RPMI8226 (cell line): ENCODE results near the gene MMD2.
"Not testable (repeated sequence)": the region's sequence is repeated elsewhere in the genome, so short reads cannot be mapped to it uniquely, and the experiment has no call there.

Experiments
- DNase-seq: peaks from one replicate; pipeline ENCODE4 v3.0.0-alpha.2; 2015

Gene MMD2, protein sequence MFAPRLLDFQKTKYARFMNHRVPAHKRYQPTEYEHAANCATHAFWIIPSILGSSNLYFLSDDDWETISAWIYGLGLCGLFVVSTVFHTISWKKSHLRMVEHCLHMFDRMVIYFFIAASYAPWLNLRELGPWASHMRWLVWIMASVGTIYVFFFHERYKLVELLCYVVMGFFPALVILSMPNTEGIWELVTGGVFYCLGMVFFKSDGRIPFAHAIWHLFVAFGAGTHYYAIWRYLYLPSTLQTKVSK

DNA sequence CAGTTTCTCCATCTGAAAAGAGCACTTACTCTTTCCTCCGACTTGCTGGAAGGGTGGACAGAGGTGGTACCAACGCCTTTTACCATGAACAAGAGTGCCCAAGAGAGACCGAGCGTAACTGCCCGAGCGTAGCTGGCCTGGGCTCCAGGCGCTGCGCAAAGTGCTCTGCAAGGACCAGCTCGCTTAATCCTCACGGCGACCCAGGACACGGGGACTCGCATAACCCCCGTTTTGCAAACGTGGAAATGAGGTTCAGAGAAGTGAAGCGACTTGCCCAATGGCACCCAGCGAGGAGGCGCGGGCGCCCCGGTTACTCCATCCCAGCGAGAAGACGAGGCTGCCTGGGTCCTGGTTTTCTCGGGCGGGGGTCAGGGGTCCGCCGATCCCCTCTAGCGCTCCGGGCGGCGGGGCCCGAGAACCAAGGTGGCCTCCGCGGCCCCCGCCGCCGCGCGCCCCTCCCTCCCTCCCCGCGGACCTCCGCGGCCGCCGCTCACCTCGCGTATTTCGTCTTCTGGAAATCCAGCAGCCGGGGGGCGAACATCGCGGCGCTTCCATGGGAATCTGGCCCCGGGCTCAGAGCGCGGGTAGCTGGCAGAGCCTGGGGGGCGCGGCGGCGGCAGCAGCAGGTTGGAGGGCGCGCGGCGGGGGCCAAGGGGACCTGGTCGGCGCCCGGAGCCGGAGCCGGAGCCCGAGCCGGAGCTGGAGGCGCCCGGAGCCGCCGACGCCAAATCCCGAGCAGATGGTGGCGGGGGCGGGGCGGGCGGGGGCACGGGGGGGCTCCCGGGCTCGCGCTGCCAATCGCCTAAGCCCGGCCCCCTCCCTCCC is at the start of gene MMD2:
TSS of gene MMD2 (minus strand) at position 711 of the 825 bp plus-strand sequence. CDS start at position 541, 170 bp downstream.
- no peak for DNase-seq

DNA sequence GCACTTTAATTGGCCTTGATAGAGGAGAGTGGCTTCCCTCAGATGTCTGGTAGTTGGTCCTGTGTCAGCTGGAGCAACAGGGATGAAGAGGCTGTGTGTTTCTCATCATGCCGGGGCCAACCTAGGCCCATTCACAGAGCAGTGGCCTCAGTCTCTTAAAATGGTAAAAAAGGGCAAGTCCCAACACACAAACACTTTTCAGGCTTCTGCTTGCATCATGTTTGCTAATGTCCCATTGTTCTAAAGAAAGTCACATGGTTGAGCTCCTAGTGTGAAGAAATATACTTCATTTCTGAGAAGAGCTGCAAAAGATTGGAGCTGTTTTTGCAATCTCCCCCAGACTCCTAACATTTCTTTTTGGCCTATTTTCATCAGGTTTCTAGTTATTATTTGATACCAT is 46.1 kb upstream of the MMD2 start:
- DNase-seq: no peak

DNA sequence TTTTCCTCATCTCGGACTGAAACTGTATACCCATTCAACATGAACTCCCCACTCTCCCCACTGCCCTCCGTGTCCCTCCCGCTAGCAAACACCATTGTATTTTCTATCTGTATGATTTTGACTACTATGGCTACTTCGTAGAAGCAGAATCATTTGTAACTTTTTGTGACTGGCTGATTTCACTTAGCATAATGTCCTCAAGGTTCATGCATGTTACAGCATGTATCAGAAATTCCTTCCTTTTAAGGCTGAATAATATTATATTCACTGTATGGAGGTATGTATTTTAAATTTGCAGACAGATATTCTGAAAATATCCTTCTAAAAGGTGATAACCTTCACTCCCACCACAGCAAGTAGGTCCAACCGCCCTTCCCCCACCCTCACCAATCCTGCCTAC is 42.9 kb upstream of the MMD2 start:
- DNase-seq: no peak

DNA sequence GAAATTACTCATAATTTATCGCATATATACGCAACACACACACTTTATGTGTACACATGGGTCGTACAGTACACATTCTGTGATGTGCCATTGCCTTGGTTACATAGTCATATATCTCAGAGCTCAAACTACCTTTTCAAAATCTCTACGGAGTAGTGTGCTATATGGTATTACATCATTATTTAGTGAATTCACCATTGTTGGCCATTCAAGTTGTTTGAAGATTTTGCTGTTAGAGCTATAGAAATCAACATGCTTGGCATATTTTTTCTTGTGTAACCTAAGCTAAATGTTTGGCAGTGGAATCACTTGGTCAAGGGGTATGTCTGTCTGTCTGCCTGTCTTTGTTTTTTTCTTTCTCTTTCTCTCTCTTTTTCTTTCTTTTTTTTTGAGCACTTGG is 42.0 kb upstream of the MMD2 start:
- no peak for DNase-seq

DNA sequence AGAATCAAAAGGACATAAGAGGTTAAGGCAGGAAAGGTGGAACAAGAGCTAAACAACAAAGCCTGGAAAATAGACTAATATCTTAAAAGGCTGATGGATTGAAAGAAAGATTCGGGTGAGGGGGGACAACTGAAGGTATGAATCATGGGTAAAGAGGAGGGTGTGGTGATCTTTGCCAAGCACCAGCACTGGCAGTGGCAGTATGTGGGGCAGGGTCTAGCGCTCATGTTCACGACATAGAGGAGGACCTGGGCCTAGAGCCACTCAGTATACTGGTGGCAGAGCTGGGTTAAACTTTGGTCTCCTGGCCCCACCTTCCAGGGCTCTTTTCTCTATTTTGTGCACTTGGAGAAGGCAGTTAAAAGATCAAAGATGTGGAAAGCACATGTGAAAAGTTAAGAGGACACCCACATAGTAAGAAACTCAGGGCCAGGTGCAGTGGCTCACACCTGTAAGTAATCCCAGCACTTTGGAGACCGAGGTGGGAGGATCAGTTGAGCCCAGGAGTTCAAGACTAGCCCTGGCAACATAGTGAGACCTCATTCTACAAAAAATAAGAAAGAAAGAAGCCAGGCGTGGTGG is 40.5 kb upstream of the MMD2 start:
- DNase-seq: no peak

DNA sequence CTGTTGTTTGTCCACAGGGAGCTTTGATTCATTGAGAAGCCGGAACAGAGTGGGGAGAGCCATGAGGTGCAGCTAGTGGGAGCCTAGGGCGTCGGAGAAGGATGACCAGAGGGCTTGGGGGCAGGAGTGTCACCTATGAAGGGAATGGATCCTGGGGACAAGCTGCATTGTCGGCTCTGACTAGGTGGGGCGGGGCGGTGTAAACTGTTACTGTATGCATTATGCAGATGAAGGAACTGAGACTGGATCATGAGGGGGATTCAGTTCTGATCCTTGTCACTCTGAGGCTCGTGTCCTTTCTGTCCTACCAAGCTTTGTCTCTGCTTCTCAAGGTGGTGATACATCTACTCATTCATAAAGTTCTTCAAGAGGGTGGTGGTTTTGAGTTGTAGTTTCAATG is 39.9 kb upstream of the MMD2 start:
- DNase-seq: no peak

DNA sequence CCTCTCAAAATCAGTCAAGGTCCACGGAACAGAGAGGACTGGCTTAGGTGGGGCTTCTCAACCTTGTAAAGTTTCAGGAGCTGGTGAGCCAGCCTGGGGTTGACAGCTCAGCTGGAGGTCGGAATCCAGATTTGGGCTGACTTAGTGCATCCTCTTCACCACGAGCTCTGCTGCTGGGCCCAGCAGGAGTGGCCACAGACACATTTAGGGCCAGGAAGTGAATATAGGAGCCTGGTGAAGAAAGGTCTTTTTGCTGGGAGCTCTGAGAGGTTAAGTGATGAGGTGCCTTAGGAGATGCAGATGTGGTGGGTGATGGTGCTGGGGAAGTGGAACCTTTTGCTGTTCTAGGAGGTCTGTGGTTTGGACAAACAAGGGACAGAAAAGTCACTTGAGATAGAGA is 39.3 kb upstream of the MMD2 start:
- DNase-seq: no peak

DNA sequence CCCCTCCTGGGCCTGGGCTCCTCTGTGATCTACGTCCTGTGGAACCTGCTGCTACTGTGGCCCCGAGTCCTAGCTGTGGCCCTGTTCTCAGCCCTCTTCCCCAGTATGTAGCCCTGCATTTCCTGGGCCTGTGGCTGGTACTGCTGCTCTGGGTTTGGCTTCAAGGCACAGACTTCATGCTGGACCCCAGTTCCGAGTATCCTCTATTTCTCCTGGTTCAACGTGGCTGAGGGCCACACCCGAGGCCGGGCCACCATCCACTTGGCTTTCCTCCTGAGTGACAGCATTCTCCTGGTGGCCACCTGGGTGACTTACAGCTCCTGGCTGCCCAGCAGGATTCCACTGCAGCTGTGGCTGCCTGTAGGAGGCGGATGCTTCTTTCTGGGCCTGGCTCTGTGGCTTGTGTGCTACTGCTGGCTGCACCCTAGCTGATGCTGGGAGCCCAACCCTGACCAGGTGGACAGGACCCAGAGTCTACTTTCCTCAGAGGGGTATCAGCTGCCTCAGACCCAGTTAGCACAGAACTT is 37.8 kb upstream of the MMD2 start:
- DNase-seq: no peak

DNA sequence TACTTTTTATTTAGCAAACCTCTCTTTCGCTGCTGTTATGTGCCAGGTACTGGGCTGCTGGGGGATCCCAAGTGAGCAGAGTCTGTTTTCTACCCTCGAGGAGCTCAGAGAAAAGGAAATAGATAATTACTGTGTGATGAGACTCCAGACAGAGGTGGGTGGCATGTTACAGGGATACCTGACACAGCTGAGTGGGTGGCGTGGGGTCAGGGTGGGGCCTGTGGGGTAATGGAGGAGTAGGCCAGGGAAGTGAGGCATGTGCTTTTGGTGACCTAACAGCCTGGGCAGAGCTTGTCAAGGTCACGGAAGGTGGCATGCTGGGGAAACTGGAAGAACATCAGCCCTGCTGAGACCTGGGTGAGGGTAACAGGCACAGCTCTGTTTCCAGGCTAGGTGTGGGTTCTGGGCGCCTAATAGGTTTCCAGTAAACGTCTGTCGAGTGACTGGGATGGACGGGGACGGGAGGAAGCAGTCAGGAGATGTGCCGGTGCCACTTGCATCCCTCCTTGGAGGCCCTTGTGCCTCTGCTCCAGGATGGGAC is 36.5 kb upstream of the MMD2 start:
- DNase-seq: no peak

DNA sequence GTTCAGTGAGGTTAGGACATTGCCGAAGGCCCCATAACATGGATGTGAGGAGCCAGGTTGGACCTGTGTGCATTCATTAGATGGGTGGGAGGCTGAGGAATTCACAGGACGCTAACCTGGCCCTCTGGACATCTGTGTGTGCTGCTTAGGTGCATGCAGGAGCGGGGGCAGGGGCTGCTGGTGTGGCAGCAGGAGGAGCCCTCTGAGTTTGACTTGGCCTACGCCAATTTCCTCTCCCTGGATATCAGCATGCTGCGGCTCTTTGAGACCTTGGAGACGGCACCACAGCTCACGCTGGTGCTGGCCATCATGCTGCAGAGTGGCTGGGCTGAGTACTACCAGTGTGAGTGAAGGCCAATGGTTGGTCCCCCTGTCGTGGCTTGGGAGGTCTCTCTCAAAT is 34.5 kb upstream of the MMD2 start:
- no peak for DNase-seq

DNA sequence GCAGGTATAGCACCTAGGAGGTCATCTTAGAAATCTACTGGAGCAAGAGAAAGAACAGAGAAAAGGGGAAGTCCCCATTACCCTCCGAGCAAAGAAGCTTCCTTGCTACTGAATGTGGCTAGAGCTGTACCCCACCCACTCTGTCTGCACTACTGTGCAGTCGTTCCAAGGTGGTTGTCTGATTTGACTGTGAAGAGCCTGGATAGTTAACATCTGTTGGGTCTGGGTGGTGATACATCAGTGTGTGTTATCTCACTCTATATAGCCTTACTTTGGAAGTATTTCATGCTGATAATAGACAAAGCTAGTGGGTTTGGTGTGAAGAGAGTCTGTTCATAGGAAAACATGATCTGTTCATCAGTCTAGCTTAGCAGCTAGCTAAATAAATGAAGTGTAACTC is 23.8 kb upstream of the MMD2 start:
- not testable (repeated sequence) for DNase-seq

DNA sequence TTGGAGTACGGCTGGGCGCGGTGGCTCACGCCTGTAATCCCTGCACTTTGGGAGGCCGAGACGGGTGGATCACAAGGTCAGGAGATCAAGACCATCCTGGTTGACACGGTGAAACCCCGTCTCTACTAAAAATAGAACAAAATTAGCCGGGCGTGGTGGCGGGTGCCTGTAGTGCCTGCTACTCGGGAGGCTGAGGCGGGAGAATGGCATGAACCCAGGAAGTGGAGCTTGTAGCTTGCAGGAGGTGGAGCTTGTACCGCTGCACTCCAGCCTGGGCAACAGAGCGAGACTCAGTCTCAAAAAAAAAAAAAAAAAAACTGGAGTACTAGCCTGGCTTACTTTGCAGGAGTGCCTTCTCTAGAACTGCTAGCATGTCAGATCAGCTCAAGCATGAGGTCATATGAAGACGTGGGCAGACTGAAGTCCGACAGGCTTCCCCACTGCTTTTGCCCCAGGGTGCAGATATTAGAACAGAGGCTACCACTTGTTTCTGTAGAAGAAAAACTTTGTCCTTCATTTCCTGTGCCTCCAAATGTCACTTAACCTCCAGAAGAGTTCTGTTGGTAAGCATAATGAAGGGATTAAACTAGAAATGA is 22.4 kb upstream of the MMD2 start:
- not testable (repeated sequence) for DNase-seq

DNA sequence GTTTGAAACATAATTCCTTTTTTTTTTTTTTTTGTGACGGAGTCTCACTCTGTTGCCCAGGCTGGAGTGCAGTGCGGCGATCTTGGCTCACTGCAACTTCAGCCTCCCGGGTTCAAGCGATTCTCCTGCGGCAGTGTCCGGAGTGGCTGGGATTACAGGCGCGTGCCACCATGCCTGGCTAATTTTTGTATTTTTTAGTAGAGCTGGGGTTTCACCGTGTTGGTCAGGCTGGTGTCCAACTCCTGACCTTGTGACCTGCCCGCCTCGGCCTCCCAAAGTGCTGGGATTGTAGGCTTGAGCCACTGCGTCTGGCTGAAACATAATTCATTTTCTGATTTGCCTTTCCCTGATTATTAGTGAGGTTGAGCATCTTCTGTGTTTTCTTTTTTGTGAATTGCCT is 16.6 kb upstream of the MMD2 start:
- not testable (repeated sequence) for DNase-seq

DNA sequence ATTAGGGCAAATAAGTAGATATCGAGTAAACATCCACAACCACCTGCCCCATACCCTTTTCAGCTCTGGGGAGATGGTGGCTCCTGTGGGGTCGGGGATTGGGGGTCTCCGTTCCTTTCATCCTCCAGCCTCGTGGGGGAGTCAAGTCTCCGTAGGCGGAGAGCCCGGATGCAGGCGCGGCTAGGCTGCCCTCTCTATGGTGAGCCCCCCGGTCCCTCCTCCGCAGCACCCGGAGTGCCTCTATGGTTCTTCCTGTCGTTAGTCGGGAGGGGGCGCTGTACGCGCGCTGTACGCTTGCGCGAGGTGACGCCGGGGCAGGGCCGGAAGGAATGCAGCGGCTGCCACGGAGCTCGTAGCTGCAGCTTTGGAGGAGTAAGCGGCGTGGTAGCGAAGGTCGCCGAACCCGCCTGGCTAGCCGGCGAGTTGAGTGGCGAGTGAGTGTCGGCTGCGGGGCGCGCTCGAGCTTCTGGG is 14.8 kb upstream of the MMD2 start:
- DNase-seq: peak; percentile 96

DNA sequence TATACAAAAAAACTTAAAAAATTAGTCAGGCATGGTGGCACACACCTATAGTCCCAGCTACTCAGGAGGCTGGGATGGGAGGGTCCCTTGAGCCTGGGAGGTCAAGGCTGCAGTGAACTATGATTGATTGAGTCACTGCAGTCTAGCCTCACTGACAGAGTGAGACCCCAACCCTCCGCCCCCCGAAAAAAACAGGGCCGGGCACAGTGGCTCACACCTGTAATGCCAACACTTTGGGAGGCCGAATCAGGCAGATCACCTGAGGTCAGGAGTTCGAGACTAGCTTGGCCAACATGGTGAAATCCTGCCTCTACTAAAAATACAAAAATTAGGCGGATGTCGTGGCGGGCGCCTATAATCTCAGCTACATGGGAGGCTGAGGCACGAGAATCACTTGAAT is 13.5 kb upstream of the MMD2 start:
- DNase-seq: not testable (repeated sequence)

DNA sequence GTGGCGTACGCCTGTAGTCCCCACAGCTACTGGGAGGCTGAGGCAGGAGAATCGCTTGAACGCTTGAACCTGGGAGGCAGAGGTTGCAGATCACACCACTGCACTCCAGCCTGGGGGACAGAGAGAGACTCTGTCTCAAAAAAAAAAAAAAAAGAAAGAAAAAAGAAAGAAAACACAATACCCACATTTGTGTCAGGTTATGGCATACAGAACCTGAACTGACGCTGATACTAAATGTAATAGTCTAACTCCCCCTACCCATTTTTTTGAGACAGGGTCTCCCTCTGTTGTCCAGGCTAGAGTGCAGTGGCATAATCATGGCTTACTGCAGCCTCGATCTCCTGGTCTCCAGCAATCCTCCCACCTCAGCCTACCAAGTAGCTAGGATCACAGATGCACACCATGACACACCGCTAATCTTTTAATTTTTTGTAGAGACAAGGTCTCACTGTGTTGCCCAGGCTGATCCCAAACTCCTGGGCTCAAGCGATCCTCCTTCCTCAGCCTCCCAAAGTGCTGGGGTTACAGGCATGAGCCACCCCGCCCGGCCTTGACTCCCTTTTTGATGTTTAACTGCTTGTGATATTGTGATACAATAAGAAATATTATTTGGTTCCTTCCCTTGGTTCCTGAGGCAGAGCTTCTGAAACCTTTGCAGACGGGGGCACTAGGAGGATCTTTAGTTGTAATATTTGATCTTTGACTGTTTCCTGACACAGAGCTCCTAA is 6.5 kb upstream of the MMD2 start:
- DNase-seq: no peak

DNA sequence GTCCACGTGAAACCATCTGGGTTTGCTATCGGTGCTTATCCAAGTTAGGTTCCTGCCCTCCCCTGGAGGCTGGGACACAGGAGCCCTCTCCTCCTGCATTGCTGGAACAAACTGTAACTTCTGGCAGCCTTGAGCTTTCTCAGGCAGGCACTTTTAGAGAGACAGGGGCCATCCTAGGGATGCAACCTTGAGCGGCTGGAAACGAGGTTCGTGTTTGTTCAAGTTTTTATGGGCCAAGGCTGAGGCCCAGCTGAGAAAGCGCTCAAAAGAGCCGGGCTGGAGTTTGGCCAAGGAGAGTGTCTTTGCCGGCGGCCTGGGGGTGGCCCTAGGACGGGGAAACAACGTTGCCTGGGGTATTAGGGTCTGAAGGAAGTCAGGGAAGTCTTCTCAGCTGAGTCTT is 5.5 kb upstream of the MMD2 start:
- DNase-seq: no peak

DNA sequence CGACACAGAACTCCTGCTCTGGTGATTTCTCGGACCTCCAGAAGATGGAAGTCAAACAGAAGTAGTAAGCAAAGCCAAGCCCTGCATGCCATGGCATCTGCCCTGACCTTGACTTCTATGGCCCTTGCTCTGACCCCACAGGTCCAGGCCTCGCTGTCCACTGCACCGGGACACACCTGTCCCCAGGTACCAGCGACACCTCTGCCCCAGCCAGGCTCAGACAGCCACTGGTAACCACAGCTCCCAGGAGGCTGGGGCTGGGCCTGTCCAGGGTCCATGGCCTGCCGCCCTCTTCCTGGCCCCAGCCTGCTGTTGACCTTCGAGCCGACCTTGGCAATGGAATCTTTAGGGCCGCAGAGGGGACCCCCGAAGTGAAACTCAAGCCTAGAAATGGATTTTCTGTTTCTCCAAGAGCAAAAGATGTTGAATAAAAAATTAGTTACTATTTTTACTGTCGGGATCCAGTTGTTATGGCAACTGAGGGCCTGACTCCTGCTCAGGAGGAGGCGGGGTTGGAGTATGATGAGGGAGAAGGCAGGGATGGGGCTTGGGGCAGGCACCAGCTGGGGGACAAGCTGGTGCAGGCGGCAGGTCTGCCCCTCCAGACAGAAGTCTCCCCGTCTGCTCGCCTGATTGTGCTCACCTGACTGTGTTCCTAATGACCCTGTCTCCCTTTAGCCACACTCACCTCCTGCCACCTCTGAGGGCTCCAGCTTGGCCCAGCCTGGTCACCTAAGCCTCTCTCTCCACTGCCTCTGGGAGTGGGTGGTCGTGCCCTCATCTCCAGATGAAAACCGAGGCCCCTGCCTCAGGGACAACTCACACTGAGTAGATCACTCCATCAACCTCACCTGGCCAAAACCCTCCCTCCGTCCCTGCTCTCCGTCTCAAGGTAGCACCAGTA is 4.1 kb upstream of the MMD2 start:
- DNase-seq: no peak

DNA sequence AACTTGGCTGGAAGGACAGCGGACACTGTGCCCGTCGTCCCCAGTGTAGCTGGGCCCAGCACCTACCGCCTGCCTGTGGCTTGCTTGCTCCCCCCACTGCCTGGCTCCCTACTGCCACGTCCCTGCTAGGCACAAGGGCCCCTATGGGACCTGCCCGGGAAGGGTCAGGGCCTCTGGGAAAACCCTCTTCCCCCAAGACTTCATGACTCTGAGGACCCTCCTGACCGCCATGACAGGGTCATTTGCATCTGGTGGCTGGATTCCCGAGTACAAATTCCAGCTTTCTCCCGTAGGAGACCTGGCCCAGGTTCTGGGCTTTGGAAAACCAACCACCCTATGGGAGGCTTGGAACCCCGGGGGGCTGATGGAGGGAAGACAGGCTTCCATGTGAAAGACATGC is 1.4 kb upstream of the MMD2 start:
- DNase-seq: no peak

DNA sequence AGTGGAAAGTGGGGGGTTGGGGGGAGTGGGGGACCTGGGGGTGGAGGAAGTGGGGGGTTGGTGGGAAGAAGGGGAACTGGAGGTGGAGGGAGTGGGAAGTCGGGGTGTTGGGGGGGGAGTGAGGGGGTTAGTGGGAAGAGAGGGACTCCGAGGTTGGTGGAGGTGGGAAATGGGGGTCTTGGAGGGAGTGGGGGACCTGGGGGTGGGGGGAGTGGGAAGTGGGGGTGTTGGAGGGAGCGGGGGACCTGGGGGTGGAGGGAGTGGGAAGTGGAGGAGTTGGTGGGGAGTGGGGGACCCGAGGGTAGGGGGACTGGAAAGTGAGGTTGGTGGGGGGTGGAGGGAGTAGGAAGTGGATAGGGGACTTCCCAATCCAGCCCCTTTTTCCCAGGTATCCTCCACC is 906 bp upstream of the MMD2 start:
- no peak for DNase-seq

DNA sequence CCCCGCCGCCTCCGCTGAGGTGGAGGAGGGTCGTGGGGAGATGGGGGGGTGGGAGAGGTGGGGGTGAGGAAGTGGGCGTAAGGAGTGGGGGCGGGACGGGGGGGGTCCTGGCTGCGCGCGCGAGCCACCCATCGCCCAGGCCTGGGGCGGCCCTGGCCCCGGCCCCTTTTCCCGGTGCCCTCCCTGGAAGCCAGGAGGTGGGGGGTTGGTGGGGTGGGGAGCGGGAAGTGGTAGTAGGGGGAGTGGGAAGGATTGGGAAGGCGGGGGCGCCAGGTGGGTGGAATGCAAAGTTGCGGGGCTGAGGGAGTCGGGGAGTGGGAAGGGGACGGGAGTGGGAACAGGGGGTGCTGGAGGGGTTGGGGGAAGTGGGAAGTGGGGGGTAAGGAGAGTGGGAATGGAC is 319 bp upstream of the MMD2 start:
- no peak for DNase-seq
